Fibroblast of upper back skin (primary cell): ENCODE measurements around the gene MCOLN3.
"Not testable (repeated sequence)": the region's sequence is repeated elsewhere in the genome, so short reads cannot be mapped to it uniquely, and the experiment has no call there.

Experiments used
- DNase-seq: peaks from one replicate; pipeline ENCODE4 v3.0.0-alpha.2; 2013

MCOLN3 gene

GRCh38 chr1:85047472-85048295 is 616 bp downstream of the MCOLN3 start:
- DNase-seq = no peak

GRCh38 chr1:85047144-85047471 is 1.2 kb downstream of the MCOLN3 start:
- no peak for DNase-seq

GRCh38 chr1:85042413-85042812 is 5.9 kb downstream of the MCOLN3 start:
- no peak for DNase-seq

GRCh38 chr1:85041793-85042192 is 6.5 kb downstream of the MCOLN3 start:
- no peak for DNase-seq

- no peak for DNase-seq
Observed at GRCh38 chr1:85033221-85033620, 15.1 kb downstream of the MCOLN3 start.

GRCh38 chr1:85030536-85030935 is 17.8 kb downstream of the MCOLN3 start:
- DNase-seq = no peak

- no peak for DNase-seq
Observed at GRCh38 chr1:85028151-85028550, 20.1 kb downstream of the MCOLN3 start.

GRCh38 chr1:85027242-85027983 is 20.9 kb downstream of the MCOLN3 start:
- peak; percentile 2 for DNase-seq

GRCh38 chr1:85025940-85026339 is 22.4 kb downstream of the MCOLN3 start:
- no peak for DNase-seq

- DNase-seq = no peak
Observed at GRCh38 chr1:85024736-85025135, 23.6 kb downstream of the MCOLN3 start.

- DNase-seq = no peak
Observed at GRCh38 chr1:85022700-85023099, 25.6 kb downstream of the MCOLN3 start.

- DNase-seq = peak; percentile 32
Observed at GRCh38 chr1:85019994-85020393, 28.3 kb downstream of the MCOLN3 start.

- DNase-seq = no peak
Observed at GRCh38 chr1:85015826-85016225, 32.5 kb downstream of the MCOLN3 start.

GRCh38 chr1:85005641-85006040 is 42.7 kb downstream of the MCOLN3 start:
- DNase-seq = not testable (repeated sequence)

GRCh38 chr1:85001742-85002141 is 46.6 kb downstream of the MCOLN3 start:
- DNase-seq = no peak

GRCh38 chr1:84998642-84999280 is 49.5 kb downstream of the MCOLN3 start:
- peak; percentile 24 for DNase-seq

- DNase-seq = no peak
Observed at GRCh38 chr1:84997667-84998600, 50.4 kb downstream of the MCOLN3 start.

GRCh38 chr1:84996846-84997666 is 51.2 kb downstream of the MCOLN3 start, which contains the start of gene MCOLN2:
Gene MCOLN2 (minus strand): TSS chr1:84997113. CDS start chr1:84996872, 241 bp downstream.
- peak; percentile 10 for DNase-seq

GRCh38 chr1:84995484-84996334 is 52.6 kb downstream of the MCOLN3 start:
- no peak for DNase-seq

- no peak for DNase-seq
Observed at GRCh38 chr1:84991097-84991920, 57.0 kb downstream of the MCOLN3 start.
